Measurements from ENCODE around the gene WDR27. TPM values are rescaled to one million over a fixed set of nuclear protein-coding genes. Genes with fewer than 3 reads are reported as not detected.

WDR27 gene
- 10 to 100 TPM; 17.4 to 43.8 TPM for total RNA-seq

DNA sequence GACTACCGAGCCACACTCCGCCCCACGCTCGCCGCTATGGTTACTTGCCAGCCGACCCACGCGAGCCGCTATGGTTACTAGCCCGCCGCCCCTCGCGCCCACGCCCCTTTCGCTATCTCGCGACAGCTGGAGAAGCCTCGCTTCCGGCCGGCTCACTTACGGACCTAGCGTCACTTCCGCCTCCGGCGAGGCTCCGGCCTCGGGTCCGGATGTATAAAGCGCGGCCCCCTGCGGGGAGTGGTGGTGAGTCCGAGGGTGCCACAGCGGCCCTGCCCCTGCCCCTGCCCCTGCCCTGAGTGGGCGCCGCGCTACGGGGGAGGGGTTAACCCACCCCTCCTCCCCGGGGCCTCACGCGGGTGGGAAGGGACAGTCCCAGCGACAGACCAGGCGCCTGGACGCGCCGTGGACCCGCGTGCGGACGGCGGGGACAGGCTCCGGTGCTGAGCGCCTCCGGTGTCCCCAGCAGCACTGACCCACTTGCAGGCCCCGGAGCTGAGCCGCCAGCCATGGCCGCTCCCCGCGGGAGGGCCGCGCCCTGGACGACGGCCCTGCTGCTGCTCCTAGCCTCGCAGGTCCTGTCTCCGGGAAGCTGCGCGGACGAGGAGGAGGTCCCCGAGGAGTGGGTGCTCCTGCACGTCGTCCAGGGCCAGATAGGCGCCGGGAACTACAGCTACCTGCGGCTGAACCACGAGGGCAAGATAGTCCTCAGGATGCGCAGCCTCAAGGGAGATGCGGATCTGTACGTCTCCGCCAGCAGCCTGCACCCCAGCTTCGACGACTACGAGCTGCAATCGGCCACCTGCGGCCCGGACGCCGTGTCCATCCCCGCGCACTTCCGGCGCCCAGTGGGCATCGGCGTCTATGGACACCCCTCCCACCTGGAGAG is at the start of gene WDR27, which contains the start of gene C6orf120:
Gene WDR27, minus strand, starts transcription at position 76 of the 886 bp plus-strand sequence. CDS start 13,024 bp downstream, outside the sequence.
Gene C6orf120, plus strand, starts transcription at position 173 of the 886 bp plus-strand sequence. Its CDS starts 334 bp downstream, at position 507.
- Histone ChIP-seq H3K27ac (peak within 1 kb of the TSS; percentile 94), H3K9me3 (no peaks in the 10 kb centered on the region), H3K36me3 (no peaks in the 10 kb centered on the region), H3K27me3 (no peaks in the 10 kb centered on the region), H3K4me1 (peaks cover 8% of the 10 kb centered on the region), H3K9ac (ENCODE audit: low read depth in 2 of 2, low read length in 2 of 2) (peak within 1 kb of the TSS; percentile 95 to 97), H3K4me3 (peak within 1 kb of the TSS; percentile 92)
- TF ChIP-seq, protein P1, sequence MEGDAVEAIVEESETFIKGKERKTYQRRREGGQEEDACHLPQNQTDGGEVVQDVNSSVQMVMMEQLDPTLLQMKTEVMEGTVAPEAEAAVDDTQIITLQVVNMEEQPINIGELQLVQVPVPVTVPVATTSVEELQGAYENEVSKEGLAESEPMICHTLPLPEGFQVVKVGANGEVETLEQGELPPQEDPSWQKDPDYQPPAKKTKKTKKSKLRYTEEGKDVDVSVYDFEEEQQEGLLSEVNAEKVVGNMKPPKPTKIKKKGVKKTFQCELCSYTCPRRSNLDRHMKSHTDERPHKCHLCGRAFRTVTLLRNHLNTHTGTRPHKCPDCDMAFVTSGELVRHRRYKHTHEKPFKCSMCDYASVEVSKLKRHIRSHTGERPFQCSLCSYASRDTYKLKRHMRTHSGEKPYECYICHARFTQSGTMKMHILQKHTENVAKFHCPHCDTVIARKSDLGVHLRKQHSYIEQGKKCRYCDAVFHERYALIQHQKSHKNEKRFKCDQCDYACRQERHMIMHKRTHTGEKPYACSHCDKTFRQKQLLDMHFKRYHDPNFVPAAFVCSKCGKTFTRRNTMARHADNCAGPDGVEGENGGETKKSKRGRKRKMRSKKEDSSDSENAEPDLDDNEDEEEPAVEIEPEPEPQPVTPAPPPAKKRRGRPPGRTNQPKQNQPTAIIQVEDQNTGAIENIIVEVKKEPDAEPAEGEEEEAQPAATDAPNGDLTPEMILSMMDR (IDR thresholded peaks at IDR 0.05): no peak
- intact Hi-C loops (cut with DNase I): loop anchor here (10.0 kb wide), 1 partner anchor 53 kb away; the partner anchor contains the start of genes DYNLT2 and ERMARD
- peak; percentile 98 for DNase-seq

DNA sequence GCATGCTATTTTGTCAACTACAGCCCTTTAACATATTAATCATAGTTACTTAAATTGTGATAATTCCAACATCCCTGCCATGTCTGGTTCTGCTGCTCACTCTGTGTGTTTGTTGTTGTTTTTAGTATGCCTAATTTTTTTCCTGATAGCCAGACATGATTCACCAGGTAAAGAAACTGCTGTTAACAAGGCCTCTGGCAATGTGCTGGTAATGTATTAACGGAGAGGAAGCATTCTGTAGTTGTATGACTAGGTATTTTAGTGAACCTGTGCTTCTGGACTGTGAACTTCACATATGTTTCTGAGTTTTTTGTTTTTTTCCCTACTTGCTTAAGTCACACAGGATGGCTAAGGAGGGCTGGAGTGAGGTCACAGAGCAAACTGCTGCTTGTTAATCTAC is 44.7 kb upstream of the WDR27 start:
- Histone ChIP-seq H3K4me3 (no peak overlapping the region), H3K4me1 (peaks cover 6% of the 10 kb centered on the region), H3K9me3 (no peaks in the 10 kb centered on the region), H3K27me3 (no peaks in the 10 kb centered on the region), H3K36me3 (no peaks in the 10 kb centered on the region), H3K9ac (ENCODE audit: low read depth in 2 of 2, low read length in 2 of 2) (no peak overlapping the region), H3K27ac (no peak overlapping the region)
- intact Hi-C loops (cut with DNase I): no loop called here
- DNase-seq: no peak
- TF ChIP-seq, protein P1 (IDR thresholded peaks at IDR 0.05): no peak

DNA sequence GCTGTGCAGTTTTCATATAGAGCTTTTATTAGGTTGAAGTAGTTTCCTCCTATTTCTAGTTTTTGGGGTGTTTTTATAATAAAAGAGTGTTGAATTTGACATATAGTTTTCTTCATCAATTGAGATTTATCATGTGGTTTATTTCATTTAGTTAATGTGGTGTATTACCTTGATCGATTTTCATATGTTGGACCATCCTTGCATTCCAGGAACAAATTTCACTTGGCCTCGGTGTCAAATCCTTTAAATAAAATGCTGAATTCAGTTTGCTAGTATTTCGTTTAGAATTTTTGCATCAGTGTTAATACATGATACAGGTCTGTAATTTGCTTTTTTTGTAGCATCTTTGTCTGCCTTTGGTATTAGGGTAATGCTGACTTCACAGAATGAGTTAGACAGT is 43.6 kb upstream of the WDR27 start:
- TF ChIP-seq, protein P1 (IDR thresholded peaks at IDR 0.05): no peak
- Histone ChIP-seq H3K27me3 (no peaks in the 10 kb centered on the region), H3K4me3 (no peak overlapping the region), H3K27ac (no peak overlapping the region), H3K9ac (ENCODE audit: low read depth in 2 of 2, low read length in 2 of 2) (no peak overlapping the region), H3K9me3 (no peaks in the 10 kb centered on the region), H3K36me3 (no peaks in the 10 kb centered on the region), H3K4me1 (peaks cover 5% of the 10 kb centered on the region)
- intact Hi-C loops (cut with DNase I): no loop called here
- DNase-seq: no peak

DNA sequence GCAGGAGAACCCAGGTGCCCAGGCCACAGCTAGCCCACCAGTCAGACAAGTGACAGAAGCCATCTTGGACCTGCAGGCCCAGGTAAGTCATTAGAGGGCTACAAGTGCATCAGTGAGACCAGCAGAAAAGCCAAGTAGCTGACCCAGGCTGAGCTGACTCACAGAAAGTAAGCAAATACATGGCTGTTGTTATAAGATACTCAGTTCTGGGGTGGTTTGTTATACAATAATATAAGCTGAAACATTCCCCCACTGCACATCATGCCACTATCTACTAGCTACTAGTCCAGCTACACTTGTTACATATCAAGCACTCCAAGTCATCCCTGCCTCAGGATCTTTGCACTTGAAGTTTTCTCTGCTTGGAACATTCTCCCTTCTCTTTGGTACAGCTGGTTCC is 39.5 kb upstream of the WDR27 start:
- Histone ChIP-seq H3K9ac (ENCODE audit: low read depth in 2 of 2, low read length in 2 of 2) (no peak overlapping the region), H3K4me3 (no peak overlapping the region), H3K36me3 (no peaks in the 10 kb centered on the region), H3K27me3 (no peaks in the 10 kb centered on the region), H3K27ac (no peak overlapping the region), H3K4me1 (no peaks in the 10 kb centered on the region), H3K9me3 (no peaks in the 10 kb centered on the region)
- TF ChIP-seq, protein P1 (IDR thresholded peaks at IDR 0.05): no peak
- no peak for DNase-seq
- intact Hi-C loops (cut with DNase I): no loop called here

DNA sequence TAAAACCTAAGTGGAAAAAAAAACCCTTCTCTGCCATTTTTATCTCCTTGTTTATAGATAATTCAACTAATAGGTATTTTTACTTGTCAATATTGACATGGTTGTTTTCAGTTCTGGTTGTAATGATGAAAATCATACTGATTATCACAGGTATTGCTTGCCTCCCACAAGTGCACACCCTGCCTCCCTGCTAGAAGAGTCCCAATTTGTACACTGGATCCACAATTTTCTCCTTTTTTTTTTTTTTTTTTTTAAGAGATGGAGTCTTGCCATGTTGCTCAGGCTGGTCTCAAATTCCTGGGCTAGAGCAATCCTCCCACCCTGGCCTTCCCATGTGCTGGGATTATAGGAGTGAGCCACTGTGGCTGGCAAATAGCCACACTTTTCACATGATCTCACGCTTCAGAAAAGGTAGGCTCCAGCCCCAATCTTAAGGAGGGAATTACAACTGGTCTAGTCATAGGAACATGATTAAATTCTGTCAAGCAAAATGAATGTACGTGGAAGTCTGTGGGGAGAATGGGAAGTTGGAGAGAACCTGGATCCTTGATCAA is 37.2 kb upstream of the WDR27 start:
- Histone ChIP-seq H3K9me3 (no peaks in the 10 kb centered on the region), H3K27me3 (no peaks in the 10 kb centered on the region), H3K4me3 (no peak overlapping the region), H3K36me3 (no peaks in the 10 kb centered on the region), H3K27ac (no peak overlapping the region), H3K4me1 (no peaks in the 10 kb centered on the region), H3K9ac (ENCODE audit: low read depth in 2 of 2, low read length in 2 of 2) (no peak overlapping the region)
- intact Hi-C loops (cut with DNase I): no loop called here
- TF ChIP-seq, protein P1 (IDR thresholded peaks at IDR 0.05): no peak
- DNase-seq: no peak
